Stimulated activated CD8-positive, alpha-beta memory T cell treated with anti-CD3 and anti-CD28 coated beads, Interleukin-15, amount 100 ng/mL, for 1 hour (primary cell): ENCODE measurements around the gene FAM124A.

Experiments used
- DNase-seq: peaks from one replicate; pipeline ENCODE4 v3.0.0-alpha.2; 2020; ENCODE audit warnings: low read depth

Gene FAM124A

DNA sequence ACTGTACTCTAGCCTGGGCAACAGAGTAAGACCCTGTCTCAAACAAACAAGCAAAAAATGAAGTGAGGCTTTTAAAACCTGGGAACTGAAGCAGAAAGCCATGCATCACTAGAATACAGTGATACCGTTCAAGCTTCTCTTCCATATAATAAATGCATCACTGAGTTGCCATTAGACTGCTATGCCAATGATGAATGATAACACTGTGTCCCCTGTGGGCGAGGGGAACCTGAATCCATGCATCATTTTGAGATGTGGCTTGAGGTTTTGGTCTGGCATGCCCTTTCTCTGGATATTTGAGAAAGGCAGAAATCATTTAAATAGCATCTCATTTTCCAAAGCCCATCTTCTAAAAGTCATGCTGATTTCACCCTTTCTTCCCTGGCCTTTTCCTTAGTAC is 1.5 kb upstream of the FAM124A start:
- no peak for DNase-seq

DNA sequence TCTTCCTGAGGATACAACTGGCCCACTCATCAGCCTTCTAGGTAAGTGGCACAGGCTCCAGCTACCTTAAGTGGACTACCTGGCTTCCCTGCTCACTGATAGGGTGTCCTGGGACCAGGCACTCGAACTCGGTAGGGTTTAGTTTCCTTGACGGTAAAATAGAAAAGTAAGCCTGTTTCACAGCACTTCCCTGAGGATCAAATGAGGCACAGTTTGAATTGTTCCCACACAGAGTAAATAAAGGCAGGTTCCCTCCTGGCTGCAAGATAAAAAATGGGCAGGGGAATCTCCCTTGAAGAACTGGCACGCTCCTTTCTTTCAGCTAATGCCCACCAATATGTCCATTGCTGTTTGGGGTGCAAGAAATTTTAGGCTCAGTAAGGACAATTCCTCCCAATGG is 1.1 kb upstream of the FAM124A start:
- DNase-seq, result no peak

DNA sequence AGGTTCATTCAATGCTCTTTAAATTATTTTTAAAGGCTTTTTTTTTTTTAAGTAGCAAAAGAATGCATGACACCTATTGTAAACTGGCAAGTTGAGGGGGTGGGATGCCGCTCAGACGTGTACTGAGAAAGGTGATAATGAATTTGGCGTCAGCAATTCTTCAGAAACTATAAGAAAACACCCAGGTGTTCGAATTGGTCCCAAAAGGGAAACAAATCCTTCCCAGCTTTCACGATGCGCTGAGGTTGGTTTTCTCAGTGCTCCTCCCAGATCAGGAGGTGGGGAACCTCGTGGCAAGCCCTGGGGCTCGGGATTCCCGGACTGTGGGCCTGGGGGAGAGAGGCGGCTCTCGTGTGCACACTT is 543 bp upstream of the FAM124A start:
- no peak for DNase-seq

DNA sequence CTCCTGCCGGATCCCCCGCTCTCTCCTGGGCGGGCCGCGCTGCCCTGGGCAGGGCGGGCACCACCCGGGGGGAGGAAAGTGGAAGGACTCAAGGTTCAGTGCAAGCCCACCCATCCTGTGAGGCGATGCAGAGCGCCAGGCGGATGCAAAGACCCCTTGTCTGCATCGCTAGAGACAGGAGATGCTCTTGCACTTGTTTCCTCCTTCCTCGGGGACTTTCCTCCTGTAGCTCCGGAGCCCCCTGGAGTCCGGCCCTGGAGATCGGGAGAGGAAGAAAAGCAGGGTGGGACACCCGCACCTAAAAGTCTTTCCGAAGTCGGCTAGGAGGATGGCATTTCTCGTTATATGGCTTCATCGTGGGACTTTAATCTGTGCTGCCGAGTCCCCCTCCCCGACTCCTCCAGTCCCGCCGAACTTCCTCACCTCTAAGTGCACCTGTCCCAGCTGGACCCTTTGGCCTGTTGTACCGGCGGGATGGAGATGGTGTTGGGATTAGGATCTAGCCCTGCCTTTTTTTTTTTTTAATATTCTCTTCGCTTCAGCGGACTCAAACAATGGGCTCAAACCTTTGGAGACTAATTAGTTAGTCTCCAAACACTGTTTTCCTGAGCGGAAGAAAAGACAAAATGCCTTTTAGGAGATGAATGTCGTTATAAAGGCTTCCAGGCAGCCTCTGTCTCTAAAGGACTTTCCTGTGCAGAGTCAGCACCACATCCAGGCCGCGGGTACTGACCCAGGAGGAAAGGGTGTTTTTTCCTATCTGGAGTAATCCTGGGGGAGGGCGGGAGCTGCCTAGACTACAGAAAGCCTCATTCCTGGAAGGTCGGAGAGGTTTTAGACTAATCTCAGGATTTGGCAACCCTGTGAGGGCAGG is 725 bp downstream of the FAM124A start:
- DNase-seq, result no peak

DNA sequence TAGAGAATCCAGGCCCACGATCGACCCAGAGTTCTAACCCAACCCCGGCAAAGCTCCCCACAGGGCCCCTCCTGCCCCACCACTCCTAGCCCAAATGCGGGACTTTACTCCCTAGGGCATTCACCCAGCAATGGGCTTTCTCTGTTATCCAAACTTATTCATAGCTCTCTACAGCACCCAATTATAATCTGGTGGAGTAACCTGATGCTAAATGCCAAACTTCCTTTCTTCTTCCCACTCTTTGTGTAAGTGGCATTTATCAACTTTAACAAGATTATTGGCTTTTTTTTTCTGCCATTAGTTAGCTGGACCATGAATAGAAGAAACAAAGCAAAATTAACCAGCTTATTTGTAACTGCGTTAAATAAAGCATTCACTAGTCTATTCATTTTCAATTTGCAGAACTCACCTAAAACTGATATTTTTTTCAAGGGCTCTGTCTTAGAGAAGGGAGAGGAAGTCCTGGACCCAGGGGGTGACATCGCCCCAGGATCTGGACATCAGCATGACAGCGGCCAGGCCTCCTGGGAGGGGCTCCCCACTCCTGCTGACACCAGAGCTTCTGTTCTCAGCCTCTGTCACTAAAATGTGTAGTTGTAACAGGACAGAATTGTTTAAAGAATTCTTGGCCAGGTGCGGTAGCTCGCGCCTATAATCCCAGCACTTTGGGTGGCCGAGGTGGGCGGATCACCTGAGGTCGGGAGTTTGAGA is 1.5 kb downstream of the FAM124A start:
- no peak for DNase-seq

DNA sequence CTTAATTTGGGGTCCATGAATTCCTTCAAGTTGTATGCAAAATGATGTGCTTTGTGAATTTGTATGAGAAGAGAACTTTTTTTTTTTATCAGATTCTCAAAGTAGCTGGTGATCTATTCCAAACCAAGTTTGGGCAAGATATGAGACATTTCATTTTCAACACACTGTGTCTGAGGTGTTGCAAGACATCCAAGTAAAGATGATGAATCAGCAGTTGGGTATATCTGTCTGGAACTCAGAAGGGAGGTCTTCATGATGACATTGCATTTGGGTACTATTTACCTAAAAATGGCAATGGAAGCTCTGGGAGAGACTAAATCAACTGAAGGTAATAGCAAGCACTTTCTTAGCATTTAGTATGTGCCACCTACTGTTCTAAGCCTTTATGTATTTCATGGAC is 2.8 kb downstream of the FAM124A start:
- no peak for DNase-seq

DNA sequence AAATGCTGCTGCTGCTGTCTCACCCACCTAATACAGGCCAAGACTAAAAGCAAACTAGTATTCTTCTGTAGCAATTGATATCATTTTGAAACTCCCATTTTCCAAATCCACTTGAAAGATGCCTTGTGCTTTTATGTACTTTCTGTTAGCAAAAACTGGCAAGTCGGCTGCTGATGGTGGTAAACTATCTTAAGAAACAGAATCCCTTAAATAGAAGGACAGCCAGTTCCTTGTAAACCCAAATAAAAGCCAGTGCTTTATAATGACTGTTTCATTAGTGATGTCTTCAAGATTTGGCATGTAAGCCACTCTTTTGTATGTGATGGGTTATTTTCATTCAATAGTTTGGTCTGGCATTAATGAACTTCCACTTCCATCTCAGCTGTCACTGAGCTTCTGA is 5.2 kb downstream of the FAM124A start:
- no peak for DNase-seq

DNA sequence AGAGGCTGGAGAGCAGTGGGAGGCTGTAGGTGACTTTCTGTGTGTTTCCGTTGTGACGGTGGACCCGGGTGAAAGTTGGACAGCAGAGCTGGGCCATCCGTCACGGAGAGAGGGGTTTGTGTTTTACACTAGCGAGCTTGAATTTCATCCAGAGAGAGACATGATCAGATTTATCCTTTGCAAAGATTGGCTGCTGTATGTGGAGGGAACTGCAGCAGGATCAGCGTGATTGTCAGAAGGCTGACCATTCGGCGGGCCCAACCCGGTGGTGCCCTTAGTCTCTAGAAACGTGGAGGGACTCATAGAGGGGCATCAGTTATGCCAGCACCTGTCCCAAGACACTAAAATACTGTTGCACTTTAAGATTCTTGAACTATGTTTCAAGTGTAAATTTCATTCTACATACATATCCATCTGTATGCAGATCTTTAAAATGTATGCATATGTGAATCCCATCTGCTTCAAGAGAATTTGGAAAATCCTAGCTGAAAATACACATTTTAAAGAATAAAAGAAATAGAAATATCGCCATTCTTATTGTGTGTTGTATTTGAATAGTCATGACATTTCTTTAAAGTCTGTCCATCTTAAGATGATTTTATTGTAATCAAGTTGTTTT is 7.0 kb downstream of the FAM124A start:
- no peak for DNase-seq

DNA sequence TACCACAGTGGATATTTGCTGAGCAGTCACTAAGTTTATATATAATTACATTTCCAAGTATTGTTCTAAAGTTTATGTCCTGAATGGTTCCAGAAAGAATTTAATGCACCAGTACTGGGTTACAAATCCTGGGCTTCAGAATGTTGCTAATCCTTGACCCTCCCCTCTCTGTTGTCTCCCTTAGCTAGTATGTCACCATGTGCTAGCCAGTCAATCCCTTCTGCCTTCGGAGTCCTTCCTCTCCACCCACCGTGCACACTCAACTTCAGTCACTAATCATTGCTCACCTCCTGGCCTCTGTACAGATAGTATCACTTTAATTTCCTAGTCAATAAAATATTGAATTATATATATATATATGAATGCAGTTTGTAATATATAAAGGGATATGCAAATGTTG is 7.5 kb downstream of the FAM124A start:
- DNase-seq, result no peak

DNA sequence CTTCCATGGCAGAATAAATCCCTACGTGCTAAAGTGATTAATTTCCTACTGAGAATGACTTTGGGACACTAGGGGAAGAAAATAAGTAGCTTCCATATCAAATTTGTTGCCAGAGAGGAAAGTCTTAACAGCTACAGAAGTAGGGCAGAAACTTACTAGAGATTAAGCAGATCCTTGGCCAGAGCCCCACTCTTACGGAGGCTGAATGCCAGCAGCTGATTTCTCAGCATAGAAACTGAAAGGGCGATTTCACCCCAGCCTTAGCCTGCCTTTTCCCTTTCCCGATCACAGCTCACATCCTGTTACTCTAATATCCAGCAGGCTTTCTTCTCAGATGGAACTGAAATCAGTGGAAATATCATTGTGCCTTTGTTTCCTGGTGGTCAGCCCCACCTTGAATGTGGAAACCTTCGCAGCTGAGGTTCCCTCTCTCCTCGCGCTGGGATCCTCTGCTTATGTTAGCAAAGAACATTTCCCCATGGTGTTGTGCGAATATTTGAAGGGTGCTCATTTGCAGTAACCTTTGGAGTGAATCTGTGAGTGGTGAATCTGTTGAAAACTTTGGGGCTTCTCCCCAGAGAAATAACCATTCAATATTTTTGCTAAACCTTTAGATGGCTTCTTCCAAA is 8.4 kb downstream of the FAM124A start:
- no peak for DNase-seq

DNA sequence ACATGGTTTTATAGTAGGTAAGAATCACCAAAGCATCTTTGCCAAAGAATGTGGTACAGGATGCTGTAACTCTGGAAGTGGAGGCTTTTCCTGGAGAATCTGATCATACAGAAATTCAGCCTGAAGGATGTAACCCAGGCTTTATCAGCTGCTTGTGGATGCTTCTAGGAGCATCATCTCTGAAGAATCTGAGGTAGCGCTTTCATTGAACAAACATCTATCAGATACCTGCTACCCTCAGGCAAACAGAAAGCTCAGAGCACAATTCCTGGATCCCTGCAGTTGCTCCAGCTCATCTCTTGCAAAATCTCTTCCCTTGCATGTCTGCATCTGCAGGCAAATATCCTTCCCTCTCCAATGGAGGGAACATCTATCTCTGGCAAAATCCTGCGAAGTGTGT is 9.3 kb downstream of the FAM124A start:
- no peak for DNase-seq

DNA sequence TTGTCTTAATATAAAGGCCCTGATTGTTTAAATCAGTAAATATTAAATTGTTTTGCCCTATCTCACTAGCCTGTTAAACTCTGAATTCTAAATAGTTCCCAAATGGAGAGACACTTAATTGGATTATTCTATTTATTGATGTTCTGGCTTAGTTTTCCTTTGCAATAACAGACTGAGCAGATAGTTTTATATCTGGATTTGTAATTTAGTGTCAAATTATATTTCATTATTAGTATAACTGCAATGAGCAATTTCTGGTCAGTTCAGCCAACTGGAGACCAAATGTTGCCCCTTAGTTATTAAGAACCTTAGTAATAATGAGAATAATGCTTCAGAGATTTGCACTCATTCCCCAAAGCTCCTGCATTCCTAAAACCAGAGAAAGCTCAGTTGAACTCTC is 10.1 kb downstream of the FAM124A start:
- no peak for DNase-seq

DNA sequence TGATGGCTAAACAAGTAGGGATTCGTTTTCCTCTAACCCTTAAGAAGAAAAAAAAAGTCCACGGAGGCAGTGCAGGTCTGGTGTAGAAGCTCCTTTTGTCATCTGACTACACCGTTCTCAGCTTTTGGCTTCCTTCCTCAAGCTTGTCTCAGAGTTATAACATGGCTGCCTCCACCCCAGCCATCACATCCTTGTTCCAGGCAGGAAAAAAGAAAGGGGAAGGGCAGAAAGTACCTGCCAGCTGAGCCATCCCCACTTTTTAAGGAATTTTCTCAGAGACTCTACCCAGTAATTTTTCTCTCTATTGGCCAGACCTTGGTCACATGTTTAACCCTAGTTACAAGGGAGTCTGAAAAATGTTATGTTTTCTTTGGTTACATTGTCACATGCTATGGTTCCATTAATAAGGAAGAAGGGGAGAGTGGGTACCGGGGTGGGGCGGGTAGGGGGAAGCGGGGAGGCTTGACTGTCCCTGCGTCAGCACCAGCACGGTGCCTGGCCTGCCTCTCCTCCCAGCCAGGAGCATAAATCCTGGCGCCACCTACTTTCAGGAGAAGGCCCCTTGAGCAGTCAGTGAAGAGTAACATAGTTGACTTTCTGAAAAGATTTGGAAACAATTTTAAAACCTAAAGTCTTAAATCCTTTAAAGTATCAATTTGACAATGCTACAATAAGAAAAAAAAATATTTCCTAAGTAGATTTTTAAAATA is 11.1 kb downstream of the FAM124A start:
- DNase-seq, result no peak

DNA sequence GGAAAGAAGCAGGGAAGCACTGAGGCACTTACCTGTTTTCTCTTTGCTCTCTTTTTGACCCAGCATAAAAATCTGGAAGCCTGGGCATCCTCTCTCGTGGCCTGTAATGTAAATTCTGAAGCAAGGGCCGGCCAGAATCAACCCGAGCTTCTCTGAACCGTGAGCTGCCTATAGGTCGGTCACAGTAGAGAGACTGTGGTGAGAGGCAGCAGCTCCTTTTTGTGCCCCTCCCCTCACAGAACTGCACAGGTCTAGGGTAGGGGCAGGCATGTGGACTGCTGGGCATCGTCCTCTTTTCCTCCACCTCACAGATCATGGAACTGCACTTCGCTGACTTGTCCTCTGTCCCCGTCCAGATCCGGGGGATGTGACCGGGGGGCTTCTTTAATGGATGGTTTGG is 12.5 kb downstream of the FAM124A start:
- DNase-seq, result no peak

DNA sequence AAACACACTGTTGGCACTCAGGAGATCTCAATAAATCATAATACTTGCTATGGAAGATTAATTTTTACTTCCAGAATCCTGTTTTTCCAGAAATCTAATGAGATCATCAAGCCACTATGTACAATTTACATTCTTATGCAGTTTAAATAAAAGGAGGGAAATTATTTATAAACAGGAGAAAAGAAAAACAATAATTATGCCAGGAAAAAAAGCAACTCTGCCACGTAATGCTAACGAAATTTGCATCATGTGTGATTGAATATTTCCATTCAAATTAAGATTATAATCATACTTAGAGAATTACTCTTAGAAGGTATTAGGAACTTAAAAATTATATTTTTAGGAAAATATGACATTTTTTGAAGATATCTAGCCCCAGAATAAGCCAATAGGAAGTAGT is 13.0 kb downstream of the FAM124A start:
- no peak for DNase-seq

DNA sequence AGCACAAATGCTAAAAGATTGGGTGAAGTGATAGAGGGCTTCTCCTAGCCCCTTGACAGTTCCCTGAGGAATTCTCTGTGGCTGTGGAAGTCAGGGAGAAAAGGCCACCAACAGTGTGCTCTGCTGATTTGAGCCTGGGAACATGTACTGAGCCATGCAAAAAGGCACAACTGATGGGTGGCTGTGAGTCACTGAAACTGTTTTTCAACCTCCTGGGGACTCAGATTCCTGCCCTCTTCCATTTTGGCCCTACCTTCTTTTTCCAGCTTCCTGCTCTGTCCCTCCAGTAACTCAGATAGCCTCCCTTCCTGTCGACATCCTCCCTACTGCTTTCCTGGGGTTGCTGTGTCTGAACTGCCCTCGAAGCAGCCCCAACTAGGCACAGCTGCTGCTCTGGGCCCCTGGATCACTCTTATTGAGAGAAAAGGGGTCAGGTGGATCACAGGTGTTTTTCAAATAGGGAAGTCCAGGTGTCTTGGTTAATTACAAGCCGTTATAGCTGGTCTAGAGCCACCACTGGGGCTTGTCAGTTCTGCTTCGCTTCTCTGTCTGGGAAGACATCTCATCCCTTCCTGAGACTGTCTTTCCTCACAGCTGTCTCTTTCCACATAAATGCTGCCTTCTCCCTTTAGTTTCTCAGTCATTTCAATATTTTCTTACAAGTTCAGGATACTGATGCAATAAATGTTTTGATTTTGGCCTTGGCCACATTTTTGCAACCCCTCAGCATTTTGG is 13.7 kb downstream of the FAM124A start:
- no peak for DNase-seq

DNA sequence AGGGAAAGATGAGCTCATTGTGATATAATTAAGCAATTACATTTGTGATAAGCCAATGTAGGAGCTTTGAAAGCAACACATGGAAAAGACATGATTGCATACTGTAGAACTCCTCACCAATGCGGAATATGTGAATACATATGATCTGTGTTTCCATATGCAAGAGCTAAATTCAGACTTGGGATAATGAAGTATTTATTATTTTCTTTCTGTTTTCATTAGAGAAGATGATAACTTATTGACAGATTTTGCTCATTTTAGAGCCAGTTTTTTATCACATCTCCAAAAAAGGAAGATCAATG is 14.2 kb downstream of the FAM124A start:
- DNase-seq, result no peak

DNA sequence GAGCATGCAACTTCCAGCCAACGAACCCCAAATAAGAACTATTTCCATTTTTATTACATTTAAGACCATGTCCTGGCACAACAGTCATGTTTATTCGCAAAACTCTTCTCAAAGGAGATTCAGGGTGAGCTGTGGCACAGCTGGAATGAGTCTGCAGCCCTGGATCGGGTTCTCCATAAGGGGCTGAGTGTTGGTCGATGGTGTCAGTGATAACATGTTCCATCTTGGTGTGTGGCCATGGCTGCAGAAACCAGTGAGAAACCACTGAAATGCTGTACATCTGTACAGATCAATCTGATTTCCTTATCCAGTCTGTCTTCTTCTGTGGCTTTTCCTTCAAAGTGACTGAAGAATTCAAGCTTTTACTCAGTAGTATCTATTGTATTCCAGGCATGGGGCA is 15.2 kb downstream of the FAM124A start:
- no peak for DNase-seq

DNA sequence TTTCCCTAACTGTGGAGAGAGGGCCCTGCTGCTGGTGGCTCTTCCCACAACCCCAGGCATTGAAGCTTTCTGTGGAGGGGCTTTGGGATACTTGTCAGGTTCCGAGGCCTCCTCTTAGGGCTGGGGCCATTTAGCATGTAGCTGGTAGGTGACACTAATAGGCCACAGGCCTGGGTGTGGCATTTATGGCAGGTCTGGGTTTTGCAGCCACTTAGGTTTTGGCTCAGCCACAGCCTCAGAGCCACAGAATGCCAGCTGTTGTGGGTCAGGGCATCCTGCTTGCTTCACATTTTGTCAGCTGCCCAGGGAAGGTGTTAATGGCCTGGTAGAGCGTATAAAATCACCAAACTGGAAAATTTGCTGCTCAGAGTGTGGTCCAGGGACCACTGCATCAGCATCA is 15.7 kb downstream of the FAM124A start:
- no peak for DNase-seq

DNA sequence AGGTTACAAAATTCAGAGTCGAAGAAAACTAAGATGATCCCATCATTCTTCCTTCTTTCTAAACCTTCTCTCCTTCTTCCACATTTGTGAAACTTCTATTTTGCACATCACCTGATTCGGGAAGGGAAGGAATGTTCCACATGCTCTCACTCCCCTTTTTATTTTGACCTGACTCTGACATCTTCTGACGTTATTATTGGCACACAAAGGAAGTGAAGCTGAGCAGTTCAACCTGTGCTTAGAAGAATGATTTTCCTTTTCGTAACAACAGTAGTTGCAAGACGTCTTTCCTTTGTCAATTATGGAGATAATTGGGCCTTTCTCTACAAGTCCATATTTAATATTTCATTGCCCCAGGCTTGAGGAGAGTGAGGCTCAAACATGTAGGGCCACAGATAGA is 18.0 kb downstream of the FAM124A start:
- DNase-seq, result no peak

DNA sequence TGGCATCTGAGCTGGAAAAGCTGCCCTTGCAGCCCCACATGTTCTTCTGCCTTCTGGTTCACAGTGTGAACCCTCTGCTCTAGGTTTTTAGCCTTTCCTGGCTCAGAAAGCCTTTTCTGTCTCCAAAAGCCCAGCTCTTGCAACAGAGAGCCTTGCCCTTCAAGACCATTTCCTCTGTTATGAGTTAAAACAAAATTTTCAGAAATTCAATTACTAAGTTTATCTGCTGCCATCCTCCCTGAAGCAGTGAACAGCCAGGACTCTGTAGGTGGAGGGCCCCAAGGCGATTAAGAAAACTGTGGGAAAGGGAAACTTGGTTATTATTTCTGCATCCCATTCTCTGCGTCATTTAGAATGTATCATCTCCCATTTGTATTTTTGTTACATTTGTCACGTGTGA is 18.8 kb downstream of the FAM124A start:
- no peak for DNase-seq

DNA sequence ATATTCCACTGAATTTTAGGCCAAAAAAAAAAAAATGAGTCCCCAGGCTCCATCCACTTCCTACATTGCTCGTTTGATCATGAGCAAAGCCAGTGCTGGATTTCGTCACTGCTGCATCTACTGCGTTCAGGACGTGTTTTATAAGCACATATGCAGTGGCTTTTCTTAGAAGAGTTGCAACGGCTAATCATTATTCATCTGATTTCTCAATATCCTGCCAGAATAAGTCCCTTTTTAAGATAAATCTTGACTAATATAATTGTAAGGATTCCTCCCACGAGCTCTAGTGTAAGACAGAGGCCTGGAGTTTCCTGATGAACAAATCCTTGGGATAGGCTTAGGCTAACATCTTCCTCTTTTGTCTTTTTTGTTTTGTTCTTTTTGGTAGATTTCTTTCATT is 19.5 kb downstream of the FAM124A start:
- no peak for DNase-seq
